Activated CD4-positive, alpha-beta T cell treated with anti-CD3 and anti-CD28 coated beads, Interleukin-2, amount 50 U/mL, for 24 hours (primary cell): ENCODE results near the gene NKD1.
"Not testable (repeated sequence)": the region's sequence is repeated elsewhere in the genome, so short reads cannot be mapped to it uniquely, and the experiment has no call there.

ENCODE experiments used
- DNase-seq, 2 donors: peaks; one replicate each; pipeline ENCODE4 v3.0.0-alpha.2; 2020; ENCODE audit warnings: low read depth in 1 of 2, low spot score in 1 of 2

Gene NKD1

DNA sequence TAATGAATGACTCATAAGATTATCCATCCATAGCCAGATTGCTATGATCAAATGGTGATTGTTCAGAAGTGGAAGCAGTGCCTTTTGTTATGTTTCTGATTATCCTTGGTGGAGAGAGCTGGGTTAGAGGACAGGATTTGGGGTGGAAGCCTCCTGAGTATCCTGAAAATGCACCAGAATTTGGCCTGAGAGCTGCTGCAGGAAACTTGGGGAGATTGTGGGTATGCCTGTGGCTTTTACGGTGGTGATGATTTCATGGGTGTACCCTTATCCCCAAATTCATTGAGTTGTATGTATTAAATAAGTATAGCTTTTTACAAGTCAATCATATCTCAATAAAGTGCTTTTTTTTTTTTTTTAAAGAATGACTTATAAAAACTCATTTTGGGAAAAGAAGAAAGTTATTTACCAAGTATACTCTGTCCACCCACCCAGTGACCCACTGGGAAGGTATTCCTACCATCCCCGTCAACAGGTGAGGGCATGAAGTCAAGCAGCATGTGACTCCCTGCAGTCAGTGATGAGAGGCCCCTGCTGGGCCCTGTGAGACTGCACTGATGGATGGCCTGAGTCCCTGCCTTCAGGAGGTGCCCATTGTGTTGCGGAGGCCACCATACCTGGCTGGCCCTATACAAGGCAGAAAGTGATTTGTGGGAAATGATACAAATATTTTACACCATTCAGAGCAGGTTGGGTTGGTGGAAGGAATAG is 28.4 kb downstream of the NKD1 start:
- DNase-seq, result no peak

DNA sequence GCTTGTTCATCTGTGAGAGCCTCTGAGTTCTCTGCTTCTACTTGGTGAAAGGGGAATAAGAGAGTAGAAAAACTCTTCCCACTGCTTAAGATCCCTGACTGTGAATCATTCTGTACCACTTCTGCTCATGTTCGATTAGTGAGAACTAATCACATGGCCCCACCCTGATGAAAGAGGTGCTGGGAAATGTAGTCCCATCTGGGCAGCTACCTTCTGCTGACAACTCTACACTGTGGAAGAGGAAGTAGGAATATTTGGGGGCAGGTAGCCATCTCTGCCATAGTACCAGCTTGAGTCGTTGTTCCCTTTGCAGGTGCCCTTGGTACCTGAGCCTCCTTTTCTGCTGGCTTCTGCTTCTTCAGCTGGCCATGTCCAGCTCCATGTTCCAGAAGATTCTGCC is 29.9 kb downstream of the NKD1 start:
- DNase-seq, result no peak

DNA sequence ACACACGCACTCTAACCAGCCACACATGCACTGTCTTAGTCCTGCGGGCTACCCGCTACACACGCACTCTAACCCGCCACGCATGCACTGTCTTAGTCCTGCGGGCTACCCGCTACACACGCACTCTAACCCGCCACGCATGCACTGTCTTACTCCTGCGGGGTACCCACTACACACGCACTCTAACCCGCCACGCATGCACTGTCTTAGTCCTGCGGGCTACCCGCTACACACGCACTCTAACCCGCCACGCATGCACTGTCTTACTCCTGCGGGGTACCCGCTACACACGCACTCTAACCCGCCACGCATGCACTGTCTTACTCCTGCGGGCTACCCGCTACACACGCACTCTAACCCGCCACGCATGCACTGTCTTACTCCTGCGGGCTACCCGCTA is 31.2 kb downstream of the NKD1 start:
- not testable (repeated sequence) for DNase-seq

DNA sequence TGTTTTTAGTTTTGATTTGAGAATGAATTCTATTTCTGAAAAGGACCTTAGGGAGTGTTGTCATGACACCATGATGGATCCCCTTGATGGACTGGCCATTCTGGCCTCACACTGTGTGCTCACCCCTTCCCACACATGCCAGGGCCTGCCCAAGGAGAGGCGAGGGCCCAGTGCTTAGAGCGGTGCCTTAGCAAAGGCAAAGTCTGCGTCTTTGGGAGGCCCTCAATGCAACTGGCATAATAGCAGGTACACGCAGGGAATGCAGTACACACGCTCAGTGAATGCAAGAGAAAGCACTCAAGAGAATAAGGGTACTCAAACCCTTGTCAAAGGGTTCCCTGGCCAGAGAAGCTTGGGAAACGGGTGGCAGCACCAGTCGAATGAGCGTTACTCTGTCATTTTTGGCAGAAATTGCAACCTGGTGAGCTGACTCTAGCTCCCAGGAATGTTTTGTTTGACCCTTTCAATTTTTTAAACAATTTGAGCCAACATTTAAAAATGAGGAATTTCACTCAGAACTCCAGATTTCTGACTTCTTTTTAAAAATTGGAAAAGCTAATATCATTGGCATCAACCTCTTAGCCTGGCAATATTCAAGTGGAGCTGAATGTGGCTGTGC is 32.1 kb downstream of the NKD1 start:
- no peak for DNase-seq

DNA sequence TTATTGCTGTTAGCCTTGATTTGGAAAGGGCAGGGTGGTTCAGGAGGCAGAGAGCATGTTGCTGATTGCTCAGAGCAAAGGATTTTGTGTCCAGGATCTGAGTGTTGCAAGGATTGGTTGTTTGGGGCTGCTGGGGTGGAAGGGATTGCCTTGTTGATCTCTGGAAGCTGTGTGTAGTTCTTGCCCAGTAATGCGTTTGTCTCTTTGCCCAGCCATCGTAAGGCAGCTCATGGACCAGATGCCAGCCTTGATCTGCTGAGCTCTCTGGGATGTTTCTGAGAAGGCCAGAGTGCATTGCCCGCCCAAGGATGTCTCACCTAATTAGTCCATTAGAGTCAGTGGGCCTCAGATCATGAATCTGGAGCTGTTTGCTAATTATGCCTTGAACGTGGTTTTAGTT is 33.6 kb downstream of the NKD1 start:
- DNase-seq, result no peak

DNA sequence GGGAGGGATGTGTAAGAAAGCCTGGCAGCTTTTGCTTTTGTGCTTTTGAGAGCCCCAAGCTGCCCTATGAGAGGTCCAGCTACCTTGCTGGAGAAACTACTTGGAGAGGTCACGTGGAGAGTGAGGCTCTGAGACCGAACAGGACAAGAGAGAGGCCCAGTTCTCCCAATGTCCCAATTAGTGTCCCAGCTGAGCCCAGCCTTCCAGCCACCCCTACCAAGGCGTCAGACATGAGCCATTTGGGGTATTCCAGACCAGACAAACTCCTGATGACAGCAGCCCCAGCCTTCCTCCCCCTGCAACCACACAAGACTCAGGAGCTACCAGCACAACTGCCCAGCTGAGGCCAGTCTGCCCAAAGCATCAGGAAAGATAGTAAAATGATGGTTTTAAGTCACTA is 35.0 kb downstream of the NKD1 start:
- DNase-seq, result no peak

DNA sequence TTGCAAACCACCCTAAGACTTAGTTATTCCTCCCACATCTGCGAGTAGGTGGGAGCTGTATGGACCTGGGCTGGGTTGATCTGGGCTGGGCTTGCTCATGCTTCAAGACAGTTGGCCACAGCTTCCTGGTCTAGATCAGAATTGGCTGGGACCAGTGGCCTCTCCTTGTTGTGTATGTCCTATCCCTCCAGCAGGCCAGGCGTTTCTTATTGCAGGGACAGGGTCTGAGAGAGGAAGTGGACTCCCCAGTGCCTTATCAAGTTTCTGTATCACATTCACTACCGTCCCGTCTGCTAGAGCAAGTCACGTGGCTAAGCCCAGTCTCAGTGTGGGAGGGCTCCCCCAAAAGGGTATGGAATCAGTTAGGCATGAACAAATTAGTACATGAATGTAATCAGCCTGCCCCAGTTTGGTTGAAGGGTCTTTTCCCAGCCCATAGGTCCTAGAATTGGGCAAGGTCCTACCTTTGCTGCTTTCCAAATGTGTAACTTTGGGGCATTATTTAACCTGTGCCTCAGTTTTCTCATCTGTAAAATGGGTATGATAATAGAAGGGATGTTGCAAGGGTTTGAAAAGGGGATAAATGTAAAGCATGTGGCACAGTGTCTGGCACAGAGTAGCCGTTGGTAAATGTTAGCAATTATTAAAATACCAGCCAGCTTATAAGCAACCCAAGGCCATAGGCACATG is 36.0 kb downstream of the NKD1 start:
- no peak for DNase-seq

DNA sequence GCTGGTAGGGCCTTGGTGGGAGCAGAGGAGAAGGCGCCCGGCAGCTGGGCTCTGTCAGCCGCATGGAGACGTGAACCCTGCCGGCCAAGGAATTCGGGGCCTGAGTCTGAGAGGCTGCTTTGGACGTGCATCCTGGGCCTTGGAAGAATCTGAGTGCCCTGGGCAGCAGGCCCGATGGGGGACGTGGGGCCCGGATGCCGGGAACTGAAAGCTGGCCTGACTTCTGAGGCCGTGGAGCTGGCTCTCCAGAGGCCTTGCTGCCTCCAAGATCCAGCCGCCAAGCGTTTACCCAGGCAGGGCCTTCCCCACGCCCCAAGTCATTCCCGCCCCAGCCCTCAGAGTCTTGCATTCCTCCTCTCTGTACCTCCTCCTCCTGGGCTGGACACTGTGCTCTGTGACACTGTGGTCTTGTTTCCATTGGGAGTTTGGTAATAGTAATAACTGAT is 37.2 kb downstream of the NKD1 start:
- DNase-seq, result no peak

DNA sequence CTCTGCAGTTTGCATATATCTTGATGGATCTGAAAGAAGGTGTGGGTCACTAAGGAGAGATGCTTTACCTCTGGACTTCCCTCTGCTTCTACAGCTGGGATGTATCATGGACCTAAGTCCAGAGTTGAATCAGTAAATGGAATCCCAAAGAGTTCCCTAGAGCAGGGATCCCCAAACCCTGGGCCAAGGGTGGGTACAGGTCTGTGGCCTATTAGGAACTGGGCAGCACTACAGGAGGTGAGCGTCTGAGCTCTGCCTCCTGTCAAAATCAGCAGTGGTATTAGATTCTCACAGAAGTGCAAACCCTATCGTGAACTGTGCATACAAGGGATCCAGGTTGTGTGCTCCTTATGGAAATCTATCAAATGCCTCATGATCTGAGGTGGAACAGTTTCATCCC is 39.3 kb downstream of the NKD1 start:
- DNase-seq, result no peak

DNA sequence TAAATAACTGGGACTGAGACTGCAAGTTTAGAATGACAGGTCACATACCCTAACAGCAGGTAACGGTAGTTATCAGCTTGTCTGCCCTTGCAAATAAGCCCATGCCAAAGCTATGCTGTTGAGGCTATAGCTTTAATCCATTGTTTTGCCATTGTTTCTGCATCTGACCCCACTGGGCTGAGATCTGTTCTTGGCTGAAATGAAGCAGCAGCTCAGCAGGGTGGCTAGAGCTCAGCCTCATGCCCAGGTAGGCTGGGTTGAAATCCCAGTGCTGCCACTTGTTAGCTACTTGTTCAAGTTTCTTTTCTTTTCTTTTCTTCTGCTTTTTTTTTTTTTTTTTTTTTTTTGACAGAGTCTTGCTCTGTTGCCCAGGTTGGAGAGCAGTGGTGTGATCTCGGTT is 40.1 kb downstream of the NKD1 start:
- DNase-seq, result no peak

DNA sequence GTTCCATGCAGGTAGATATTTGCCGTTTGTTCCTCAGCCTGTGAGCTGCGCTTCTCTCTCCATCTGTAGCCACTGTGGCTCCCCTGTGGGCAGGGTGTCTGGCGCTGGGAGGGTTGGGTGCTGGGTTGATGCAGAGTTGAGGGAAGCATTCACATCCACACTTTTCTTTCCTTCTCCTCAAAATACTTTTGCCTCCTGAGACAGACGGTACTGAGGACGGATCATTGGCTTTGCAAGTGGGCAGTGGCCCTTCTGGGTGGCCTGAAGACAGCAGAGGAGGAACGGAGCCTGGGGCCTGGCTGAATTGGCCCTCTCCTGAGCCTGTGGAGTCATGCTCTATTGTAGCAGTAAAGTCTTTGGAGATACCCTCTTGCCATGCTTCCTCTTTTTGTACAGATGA is 43.0 kb downstream of the NKD1 start:
- no peak for DNase-seq

DNA sequence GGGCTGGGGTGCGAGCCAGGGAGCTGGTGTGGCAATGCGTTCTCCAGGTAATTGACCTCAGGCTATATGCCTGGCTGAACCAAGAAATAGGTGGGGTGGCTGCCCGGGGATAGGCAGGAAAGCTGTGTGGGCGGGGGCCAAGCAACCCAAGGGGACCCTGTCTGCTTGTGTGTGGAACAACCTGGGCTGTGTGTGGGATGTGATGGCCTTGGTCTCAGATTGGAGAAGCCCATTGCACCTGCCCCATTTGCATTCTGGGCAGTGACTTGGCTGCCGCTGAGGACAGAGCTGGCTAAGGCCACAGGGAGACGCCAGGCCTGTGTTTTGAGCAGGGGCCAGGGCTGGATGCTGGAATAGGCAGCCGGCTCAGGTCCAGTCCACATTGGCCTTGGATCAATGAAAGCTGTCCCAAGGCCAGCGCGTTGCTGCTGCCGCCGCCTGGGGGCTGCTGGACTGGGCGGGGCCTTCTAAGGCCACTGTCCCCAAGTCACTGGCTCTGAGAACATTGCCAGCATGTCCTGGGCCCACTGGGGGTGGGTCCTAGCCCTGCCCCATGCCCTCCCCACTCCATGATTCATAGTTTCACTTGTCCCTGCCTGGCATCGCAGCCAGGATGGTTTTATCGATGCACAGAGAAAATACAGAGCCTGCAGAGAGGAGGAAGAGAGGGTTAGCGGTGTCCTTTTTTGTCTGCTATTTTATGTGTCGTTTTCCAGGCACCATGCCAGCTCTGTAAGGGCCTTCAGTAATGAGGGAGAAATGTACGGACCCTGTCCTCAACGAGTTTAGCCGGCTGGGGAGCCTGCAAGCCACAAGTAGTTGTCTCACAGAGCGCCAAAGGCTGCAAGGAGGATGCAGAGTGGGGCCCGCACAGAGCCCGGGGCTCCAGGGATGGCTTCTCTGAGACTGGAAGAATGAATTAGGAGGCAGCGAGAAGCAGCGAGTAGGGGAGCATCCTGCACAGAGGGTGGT is 43.9 kb downstream of the NKD1 start:
- no peak for DNase-seq

DNA sequence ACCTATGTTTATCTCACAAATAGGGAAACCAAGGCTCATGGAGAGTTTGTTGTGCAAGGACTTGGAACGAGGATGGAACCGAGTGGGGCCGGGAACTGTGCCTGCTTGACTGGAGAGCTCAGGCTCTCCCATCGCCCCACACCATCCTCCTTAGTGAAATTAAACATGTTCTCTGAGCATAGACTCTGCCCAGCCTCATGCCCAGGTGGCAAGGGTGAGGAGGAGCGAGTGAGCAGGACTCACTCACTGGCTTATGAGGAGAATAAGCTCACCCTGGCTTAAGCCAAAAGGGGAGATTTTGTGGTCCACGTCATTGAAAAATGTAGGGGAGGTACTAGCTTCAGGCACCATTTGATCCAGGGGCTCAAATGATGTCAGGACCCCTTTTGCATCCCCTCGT is 44.8 kb downstream of the NKD1 start:
- DNase-seq, result no peak

DNA sequence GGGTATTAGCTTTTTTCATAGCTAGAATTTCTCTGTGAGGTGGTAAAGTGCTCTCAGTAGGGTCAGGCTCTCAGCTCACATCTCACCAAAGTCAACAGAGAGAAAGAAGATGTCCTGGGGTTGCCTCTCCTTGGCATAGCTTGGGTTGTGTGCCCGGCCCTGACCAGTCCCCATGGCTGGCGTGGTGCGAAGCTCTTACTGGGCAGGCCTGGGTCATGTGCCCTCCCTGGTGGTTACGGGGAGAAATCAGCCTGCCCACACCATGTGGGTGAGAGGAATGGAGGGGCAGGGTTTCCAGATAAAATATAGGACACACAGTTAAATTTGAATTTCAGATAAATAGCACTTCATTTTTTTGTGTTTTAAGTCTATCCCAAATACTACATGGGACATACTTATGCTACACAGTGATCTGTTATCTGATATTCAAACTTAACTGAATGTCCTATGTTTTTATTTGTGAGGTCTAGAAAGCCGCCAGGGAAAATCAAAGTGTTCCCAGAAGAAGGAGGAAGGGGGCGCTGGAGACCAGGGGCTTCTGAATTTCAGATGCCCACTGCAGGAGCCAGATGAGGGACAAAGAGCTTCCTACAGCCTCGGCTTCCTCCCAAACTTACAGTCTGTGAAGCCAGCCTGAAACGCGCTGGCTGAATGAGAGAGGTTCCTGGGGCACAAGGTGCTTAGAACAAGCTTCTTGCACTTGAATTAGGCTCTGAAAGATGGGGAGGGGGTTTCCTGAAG is 45.4 kb downstream of the NKD1 start:
- no peak for DNase-seq

DNA sequence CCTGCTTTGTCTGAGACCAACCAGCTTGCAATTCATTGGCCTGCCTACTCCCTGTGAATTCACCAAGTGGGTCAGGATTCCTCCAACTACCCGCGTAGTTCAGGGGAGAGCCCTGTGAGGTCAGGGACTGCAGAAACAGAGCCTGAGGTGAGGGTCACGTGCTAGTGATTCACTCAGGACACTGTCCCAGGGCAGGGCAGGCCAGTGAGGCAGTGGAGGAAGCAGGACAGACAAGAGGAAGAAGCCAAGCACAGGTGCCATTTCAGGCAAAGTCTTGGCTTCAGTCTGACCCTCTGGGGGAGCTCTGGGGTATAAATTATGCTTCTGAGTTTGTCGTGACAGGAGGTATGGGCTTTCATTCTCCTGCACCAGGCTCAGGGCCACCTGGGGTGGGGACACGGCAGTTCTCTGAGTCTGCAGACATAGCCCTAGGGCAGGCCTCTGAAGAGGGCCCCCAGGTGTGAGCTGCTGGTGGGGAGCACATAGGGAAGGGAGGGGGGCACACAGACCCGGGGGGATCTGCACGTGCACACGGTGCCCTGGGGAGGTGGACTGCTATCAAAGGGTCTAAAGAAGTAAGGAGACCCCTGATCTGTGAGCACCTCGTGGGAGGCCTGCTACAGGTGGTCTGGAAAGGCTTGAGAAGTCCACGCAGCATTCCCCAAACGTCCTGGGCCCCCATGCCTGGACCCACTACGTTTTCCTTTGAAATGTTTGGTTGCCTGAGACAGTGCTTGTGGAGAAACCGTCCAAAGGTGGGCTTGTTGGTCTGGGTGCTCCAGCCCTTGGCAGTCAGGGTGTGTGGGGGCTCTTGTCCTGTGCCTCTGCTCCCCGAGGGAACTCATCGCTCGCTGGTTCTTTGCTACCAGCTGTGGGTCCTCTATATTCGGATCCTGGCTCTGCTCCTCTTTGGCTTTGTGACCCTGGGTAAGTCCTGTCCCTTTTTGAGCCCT is 46.4 kb downstream of the NKD1 start:
- DNase-seq, result no peak

DNA sequence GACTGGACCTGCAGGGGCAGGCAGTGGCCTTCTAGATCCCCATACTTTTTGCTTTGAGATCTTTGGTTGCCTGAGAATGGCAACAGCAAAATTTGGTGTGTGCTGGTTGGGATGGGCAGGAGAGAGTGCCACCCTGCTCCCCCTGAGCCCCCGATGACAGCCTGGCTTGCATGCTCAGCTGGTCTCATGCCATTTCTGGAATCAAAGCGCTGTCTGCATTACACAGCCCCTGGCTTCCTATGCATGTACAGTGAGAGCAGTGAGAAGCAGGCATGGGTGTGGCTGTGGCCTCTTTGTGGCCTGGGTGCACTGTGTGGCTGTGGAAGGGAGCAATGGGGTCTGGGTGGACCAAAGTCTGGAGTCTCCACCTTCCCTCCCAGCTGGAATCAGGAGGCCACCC is 47.7 kb downstream of the NKD1 start:
- DNase-seq, result no peak

DNA sequence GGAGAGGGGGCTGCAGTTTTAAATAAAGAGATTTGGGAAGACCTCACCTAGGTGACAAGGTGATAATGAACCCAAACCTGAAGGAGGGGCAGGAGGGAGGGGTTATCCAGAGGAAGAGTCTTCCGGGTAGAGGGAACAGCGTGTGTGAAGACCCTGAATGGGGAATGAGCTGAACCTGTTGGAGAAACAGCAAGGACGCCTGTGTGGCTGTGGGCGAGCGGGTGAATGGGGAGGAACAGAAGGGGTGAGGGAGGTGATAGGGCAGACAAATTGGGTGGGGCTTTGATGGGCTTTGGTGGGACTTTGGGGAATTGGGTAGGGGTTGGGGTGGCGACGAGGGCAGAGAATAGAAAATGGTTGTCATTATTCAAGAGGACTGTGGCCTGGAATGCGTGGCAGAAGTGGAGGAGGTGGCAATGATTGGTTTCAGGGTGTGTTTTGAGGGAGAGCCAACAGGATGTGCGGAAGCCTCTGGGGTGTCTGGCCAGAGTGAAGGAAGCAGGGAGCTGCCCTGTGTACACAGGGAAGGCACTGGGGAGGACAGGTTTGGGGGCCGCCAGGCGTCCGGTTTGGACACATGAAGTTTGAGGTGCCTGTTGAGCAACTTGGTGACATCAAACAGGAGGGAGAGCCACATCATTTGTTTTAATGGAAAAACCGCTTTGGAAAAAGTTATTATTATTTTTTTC is 48.7 kb downstream of the NKD1 start:
- no peak for DNase-seq

DNA sequence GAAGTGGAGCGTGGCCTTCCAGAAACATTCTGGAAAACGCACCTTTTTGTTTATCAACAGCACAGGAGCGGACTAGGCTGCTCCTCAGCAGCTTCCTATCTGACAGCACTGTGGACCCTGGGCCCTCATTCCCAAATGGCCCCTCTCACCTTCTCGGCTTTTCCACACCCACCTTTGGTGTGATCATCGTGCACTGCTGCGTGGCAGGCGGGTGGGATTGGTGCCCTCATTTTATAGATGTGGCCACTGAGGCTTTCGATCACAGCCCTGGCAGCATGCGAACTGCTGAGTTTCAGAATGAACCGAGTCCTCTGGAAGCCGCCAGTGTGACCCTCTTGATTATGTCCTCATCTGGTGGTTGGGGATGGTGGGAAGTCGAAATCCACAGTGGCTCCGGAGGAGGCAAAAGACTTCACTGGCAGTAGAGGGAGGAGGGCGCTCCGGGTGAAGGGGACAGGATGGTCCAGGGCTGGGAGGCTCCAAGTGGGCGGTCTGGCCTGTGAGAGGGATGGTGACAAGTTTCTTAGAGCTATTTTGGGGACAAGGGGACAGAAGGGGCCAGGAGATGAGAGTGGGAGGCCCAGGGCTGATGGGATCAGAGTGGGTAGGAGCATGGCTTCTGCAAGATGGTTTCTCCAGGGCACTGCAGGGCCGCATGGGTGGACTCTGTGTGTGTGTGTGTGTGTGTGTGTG is 49.5 kb downstream of the NKD1 start:
- DNase-seq, result no peak
